Activated CD8-positive, alpha-beta memory T cell treated with anti-CD3 and anti-CD28 coated beads for 4 hours (primary cell): Measurements from ENCODE around the gene NUDT17.
A peak's percentile ranks its signal among the peaks of the same experiment; 100 is the strongest.
"Not testable (repeated sequence)": the region's sequence is repeated elsewhere in the genome, so short reads cannot be mapped to it uniquely, and the experiment has no call there.

ENCODE experiments used
- DNase-seq, 2 donors: peaks; one replicate each; pipeline ENCODE4 v3.0.0-alpha.2; 2020; ENCODE audit warnings: low read depth in 2 of 2

Gene NUDT17

GRCh38 chr1:145845514-145846161, at the start of gene NUDT17:
Gene NUDT17, plus strand, starts transcription at chr1:145845630. Its CDS starts 11 bp downstream, at chr1:145845641.
- DNase-seq, result peak; percentile 54

- no peak for DNase-seq
Observed at GRCh38 chr1:145796753-145797152, 48.7 kb upstream of the NUDT17 start.

- no peak for DNase-seq
Observed at GRCh38 chr1:145799806-145800205, 45.6 kb upstream of the NUDT17 start.

- DNase-seq, result no peak
Observed at GRCh38 chr1:145804235-145805045, 41.0 kb upstream of the NUDT17 start.

GRCh38 chr1:145805057-145805456, 40.4 kb upstream of the NUDT17 start:
- DNase-seq, result no peak

GRCh38 chr1:145806408-145806807, 39.0 kb upstream of the NUDT17 start:
- no peak for DNase-seq

- no peak for DNase-seq
Observed at GRCh38 chr1:145806844-145807243, 38.6 kb upstream of the NUDT17 start.

- DNase-seq, result not testable (repeated sequence)
Observed at GRCh38 chr1:145812977-145813810, 32.2 kb upstream of the NUDT17 start.

- DNase-seq, result not testable (repeated sequence)
Observed at GRCh38 chr1:145818095-145818494, 27.3 kb upstream of the NUDT17 start.

GRCh38 chr1:145822779-145823331, 22.6 kb upstream of the NUDT17 start:
- DNase-seq, result not testable (repeated sequence)

GRCh38 chr1:145823565-145824498, 21.6 kb upstream of the NUDT17 start, which contains the start of the genes POLR3C and RNF115:
Gene POLR3C, plus strand, starts transcription at chr1:145824200. Its CDS starts 1,577 bp downstream, at chr1:145825777.
Gene RNF115, minus strand, starts transcription at chr1:145824095. Its CDS starts 222 bp downstream, at chr1:145823873.
- DNase-seq, result peak; percentile 65 to 73

GRCh38 chr1:145824499-145824842, 21.0 kb upstream of the NUDT17 start:
- DNase-seq, result no peak

- DNase-seq, result no peak
Observed at GRCh38 chr1:145826030-145826429, 19.4 kb upstream of the NUDT17 start.

GRCh38 chr1:145827966-145828365, 17.5 kb upstream of the NUDT17 start:
- no peak for DNase-seq

- no peak for DNase-seq
Observed at GRCh38 chr1:145828367-145829026, 16.9 kb upstream of the NUDT17 start.

GRCh38 chr1:145830810-145831209, 14.6 kb upstream of the NUDT17 start:
- not testable (repeated sequence) for DNase-seq

- no peak for DNase-seq
Observed at GRCh38 chr1:145837656-145838055, 7.8 kb upstream of the NUDT17 start.

GRCh38 chr1:145843031-145843430, 2.4 kb upstream of the NUDT17 start:
- DNase-seq, result no peak

GRCh38 chr1:145845144-145845513, 301 bp upstream of the NUDT17 start:
- DNase-seq, result no peak

- DNase-seq, result no peak
Observed at GRCh38 chr1:145846201-145846612, 777 bp downstream of the NUDT17 start.
